GM21737 (cell line): ENCODE data around the gene HAGHL.
"Not testable (repeated sequence)": the region's sequence is repeated elsewhere in the genome, so short reads cannot be mapped to it uniquely, and the experiment has no call there.

Experiments
- ATAC-seq: cut with Tn5 transposase; IDR thresholded peaks from one replicate; pipeline ENCODE4 v1.9.1; 2021; ENCODE audit warnings: mild to moderate bottlenecking, moderate library complexity; ENCODE audit not compliant: unreplicated experiment

HAGHL gene

GRCh38 chr16:686459-687260 lies 40.2 kb upstream of the HAGHL start:
- ATAC-seq: no peak

GRCh38 chr16:687499-687898 lies 39.4 kb upstream of the HAGHL start:
- ATAC-seq: no peak

GRCh38 chr16:689175-689897 lies 37.6 kb upstream of the HAGHL start:
- no peak for ATAC-seq

- ATAC-seq: not testable (repeated sequence)
Observed at GRCh38 chr16:691242-691641, 35.7 kb upstream of the HAGHL start.

GRCh38 chr16:692356-693108 lies 34.4 kb upstream of the HAGHL start:
- ATAC-seq: no peak

GRCh38 chr16:693364-693763 lies 33.5 kb upstream of the HAGHL start:
- ATAC-seq: no peak

- no peak for ATAC-seq
Observed at GRCh38 chr16:693766-694165, 33.1 kb upstream of the HAGHL start.

GRCh38 chr16:694187-694862 lies 32.6 kb upstream of the HAGHL start:
- no peak for ATAC-seq

GRCh38 chr16:694863-695354 lies 32.0 kb upstream of the HAGHL start:
- ATAC-seq: no peak

GRCh38 chr16:695355-696089 lies 31.4 kb upstream of the HAGHL start:
- no peak for ATAC-seq

GRCh38 chr16:698911-699671 lies 27.8 kb upstream of the HAGHL start:
- no peak for ATAC-seq

GRCh38 chr16:700684-701584 lies 26.0 kb upstream of the HAGHL start:
- no peak for ATAC-seq

- ATAC-seq: no peak
Observed at GRCh38 chr16:702341-702740, 24.6 kb upstream of the HAGHL start.

- ATAC-seq: no peak
Observed at GRCh38 chr16:703406-703805, 23.5 kb upstream of the HAGHL start.

- no peak for ATAC-seq
Observed at GRCh38 chr16:704047-704446, 22.9 kb upstream of the HAGHL start.

GRCh38 chr16:704552-705380 lies 22.1 kb upstream of the HAGHL start:
- no peak for ATAC-seq

GRCh38 chr16:705431-706188 lies 21.3 kb upstream of the HAGHL start, which contains the start of gene FBXL16:
TSS of gene FBXL16 (minus strand) at chr16:705801. CDS start at chr16:697405, 8,396 bp downstream.
- ATAC-seq: no peak
